Measurements from ENCODE around the gene GNA12. TPM values are rescaled to one million over a fixed set of nuclear protein-coding genes. Genes with fewer than 3 reads are reported as not detected.

Gene GNA12
- total RNA-seq, 3 donors from 2014 or later (not counting 1 experiment from before 2014, with no cell fraction given), result 12.6 to 20.2 (median 19.5) TPM

DNA sequence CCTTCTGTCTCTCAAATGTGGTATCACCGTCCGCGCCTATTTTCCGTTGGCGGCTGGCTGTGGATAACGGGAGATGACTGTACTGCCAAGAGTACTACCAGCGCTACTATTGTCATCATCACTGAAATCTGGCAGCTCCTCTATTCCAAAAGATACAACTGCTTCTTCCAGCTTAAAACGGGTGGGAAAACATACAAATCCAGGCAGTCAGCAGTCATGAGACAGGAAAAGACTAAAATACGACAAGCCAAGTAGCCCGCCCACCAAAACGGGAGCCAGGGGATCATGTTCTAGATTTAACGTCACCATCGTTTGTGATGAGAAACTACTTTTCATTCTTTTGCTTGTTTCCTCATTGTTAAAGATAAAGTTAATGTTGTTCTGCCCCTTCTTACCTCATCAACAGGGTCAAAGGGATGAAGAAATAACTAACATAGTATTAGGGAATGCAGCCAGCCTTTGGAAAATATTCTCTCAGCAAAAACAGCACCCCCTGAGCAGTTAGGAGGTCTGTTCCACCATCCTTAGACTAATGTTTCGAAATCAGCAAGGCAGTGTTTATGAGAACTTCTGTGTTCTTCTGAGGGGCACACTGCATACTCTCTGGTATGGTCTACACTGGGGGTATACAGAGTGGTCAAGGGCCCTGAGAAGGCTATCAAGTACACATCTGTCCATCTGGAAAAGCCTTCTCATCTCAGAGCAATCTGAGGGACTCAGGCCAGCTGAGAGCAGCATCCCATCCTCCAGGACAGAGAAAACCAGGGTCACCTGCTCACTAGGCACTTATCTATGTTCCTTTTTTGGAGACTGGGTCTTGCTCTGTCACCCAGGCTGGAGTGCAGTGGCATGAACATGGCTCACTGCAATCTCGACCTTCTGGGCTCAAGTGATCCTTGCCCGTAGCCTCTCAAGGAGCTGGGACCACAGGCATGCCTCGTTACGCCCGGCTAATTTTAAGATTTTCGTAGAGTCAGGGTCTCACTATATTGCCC, 47.5 kb downstream of the GNA12 start:
- intact Hi-C loops (cut with micrococcal nuclease), result no loop called here
- DNase-seq, result no peak
- no peak overlapping the region for H3K27ac ChIP-seq (ENCODE audit: low read length)
- TF ChIP-seq, protein P1, sequence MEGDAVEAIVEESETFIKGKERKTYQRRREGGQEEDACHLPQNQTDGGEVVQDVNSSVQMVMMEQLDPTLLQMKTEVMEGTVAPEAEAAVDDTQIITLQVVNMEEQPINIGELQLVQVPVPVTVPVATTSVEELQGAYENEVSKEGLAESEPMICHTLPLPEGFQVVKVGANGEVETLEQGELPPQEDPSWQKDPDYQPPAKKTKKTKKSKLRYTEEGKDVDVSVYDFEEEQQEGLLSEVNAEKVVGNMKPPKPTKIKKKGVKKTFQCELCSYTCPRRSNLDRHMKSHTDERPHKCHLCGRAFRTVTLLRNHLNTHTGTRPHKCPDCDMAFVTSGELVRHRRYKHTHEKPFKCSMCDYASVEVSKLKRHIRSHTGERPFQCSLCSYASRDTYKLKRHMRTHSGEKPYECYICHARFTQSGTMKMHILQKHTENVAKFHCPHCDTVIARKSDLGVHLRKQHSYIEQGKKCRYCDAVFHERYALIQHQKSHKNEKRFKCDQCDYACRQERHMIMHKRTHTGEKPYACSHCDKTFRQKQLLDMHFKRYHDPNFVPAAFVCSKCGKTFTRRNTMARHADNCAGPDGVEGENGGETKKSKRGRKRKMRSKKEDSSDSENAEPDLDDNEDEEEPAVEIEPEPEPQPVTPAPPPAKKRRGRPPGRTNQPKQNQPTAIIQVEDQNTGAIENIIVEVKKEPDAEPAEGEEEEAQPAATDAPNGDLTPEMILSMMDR (IDR thresholded peaks at IDR 0.05), result no peak
- H3K4me3 ChIP-seq (ENCODE audit: low read length), result no peak overlapping the region
- no peaks in the 10 kb centered on the region for H3K27me3 ChIP-seq (ENCODE audit: control insufficient read depth, insufficient read depth, low read length)
- H3K36me3 Mint-ChIP-seq, result peaks cover 11% of the 10 kb centered on the region
- peaks cover 14% of the 10 kb centered on the region for H3K36me3 ChIP-seq (ENCODE audit: control insufficient read depth, insufficient read depth, low read length)
- 85% methylated on average over 20 of the region's 20 CpGs for WGBS (ENCODE audit: insufficient coverage)
- H3K4me1 Mint-ChIP-seq, result peaks cover 14 to 26% of the 10 kb centered on the region in 2 donors
- H3K9me3 Mint-ChIP-seq, result no peaks in the 10 kb centered on the region
- H3K4me3 Mint-ChIP-seq, result no peak overlapping the region
- ATAC-seq, result no peak
- no peaks in the 10 kb centered on the region for H3K9me3 ChIP-seq (ENCODE audit: control insufficient read depth, insufficient read depth, low read length)
- no peak overlapping the region for H3K27ac Mint-ChIP-seq
- H3K4me1 ChIP-seq (ENCODE audit: control insufficient read depth, insufficient read depth, low read length), result peaks cover 4% of the 10 kb centered on the region
- no peaks in the 10 kb centered on the region for H3K27me3 Mint-ChIP-seq (ENCODE audit: low read depth in 2 of 2)

DNA sequence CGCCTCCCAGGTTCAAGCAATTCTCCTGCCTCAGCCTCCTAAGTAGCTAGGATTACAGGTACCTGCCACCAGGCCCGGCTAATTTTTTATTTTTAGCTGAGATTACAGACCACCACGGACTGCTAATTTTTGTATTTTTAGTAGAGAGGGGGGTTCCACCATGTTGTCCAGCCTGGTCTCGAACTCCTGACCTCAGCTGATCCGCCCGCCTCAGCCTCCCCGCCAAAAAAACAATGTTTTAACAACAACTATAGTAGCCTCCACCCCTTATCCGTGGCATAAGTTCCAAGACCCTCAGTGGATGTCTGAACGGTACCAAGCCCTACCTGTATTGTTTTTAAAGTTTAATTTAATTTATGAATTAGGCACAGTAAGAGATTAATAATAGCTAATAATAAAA, 48.2 kb downstream of the GNA12 start:
- Histone ChIP-seq H3K36me3 (ENCODE audit: control insufficient read depth, insufficient read depth, low read length) (peaks cover 14% of the 10 kb centered on the region), H3K27ac (ENCODE audit: low read length) (no peak overlapping the region), H3K4me3 (ENCODE audit: low read length) (no peak overlapping the region), H3K9me3 (ENCODE audit: control insufficient read depth, insufficient read depth, low read length) (no peaks in the 10 kb centered on the region), H3K4me1 (ENCODE audit: control insufficient read depth, insufficient read depth, low read length) (no peaks in the 10 kb centered on the region), H3K27me3 (ENCODE audit: control insufficient read depth, insufficient read depth, low read length) (no peaks in the 10 kb centered on the region)
- intact Hi-C loops (cut with micrococcal nuclease), result no loop called here
- Mint-ChIP-seq H3K4me1 (peaks cover 8 to 20% of the 10 kb centered on the region in 2 donors), H3K4me3 (no peak overlapping the region), H3K9me3 (no peaks in the 10 kb centered on the region), H3K27ac (no peak overlapping the region), H3K27me3 (ENCODE audit: low read depth in 2 of 2) (no peaks in the 10 kb centered on the region), H3K36me3 (peaks cover 11% of the 10 kb centered on the region)
- ATAC-seq, result no peak
- WGBS (ENCODE audit: insufficient coverage), result 95% methylated on average over 6 of the region's 9 CpGs
- no peak for DNase-seq
- TF ChIP-seq, protein P1 (IDR thresholded peaks at IDR 0.05), result no peak

DNA sequence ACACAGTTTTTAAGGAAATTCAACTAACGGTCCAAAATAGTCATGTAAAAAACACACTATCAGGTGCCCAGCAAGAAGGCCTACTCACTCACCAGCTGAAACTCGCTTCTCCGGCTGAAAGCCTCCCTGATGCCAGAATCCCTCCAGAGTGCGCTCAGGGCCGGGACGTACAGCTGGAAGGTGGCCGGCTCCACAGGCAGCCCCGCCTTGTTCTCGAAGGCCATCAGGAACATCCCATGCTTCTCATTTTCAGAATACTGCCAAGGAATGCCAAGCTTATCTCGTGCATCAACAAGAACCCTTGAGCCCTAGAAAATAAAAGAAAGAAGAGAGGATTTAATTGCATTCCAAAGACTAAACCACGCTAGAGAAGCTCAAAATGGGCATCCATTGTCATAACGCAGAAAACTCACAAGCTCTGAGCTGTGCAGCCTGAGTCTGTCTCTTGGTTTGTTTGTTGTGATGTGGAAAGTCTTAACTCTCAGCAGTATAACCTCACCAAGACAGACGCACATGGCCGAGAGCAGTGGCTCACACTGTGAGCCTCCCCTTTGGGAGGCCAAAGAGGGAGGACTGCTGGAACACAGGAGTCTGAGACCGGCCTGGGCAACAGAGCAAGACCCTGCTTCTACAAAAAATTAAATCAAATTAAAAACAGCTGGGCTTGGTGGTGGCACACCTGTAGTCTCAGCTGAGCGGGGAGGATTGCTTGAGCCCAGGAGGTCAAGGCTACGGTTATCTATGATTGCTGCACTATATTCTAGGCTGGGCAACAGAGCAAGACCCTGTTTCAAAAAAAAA, 49.1 kb downstream of the GNA12 start:
- H3K4me3 Mint-ChIP-seq, result no peak overlapping the region
- Histone ChIP-seq H3K27ac (ENCODE audit: low read length) (no peak overlapping the region), H3K4me1 (ENCODE audit: control insufficient read depth, insufficient read depth, low read length) (no peaks in the 10 kb centered on the region), H3K4me3 (ENCODE audit: low read length) (no peak overlapping the region), H3K27me3 (ENCODE audit: control insufficient read depth, insufficient read depth, low read length) (no peaks in the 10 kb centered on the region), H3K36me3 (ENCODE audit: control insufficient read depth, insufficient read depth, low read length) (peaks cover 14% of the 10 kb centered on the region), H3K9me3 (ENCODE audit: control insufficient read depth, insufficient read depth, low read length) (no peaks in the 10 kb centered on the region)
- intact Hi-C loops (cut with micrococcal nuclease), result no loop called here
- H3K27ac Mint-ChIP-seq, result no peak overlapping the region
- WGBS (ENCODE audit: insufficient coverage), result 91% methylated on average over 17 of the region's 17 CpGs
- no peaks in the 10 kb centered on the region for H3K9me3 Mint-ChIP-seq
- TF ChIP-seq, protein P1 (IDR thresholded peaks at IDR 0.05), result no peak
- ATAC-seq, result no peak
- H3K27me3 Mint-ChIP-seq (ENCODE audit: low read depth in 2 of 2), result no peaks in the 10 kb centered on the region
- H3K4me1 Mint-ChIP-seq, result peaks cover 5 to 14% of the 10 kb centered on the region in 2 donors
- no peak for DNase-seq
- H3K36me3 Mint-ChIP-seq, result peaks cover 11% of the 10 kb centered on the region

All from natural killer cell (primary cell).